Measurements from ENCODE around the gene PPFIBP1.

- TF ChIP-seq GATA2 (IDR thresholded peaks at IDR 0.05; ENCODE audit: low read depth, low read length) = no peak
- no peak for TF ChIP-seq GATA3 (IDR thresholded peaks at IDR 0.05; ENCODE audit: low read depth, low read length)
These were observed 2.0 kb upstream of the PPFIBP1 start for GRCh38 chr12:27521981-27522380.
